ENCODE data around the gene PTPRG. TPM values are rescaled to one million over a fixed set of nuclear protein-coding genes. Genes with fewer than 3 reads are reported as not detected.

The PTPRG gene
- total and polyA plus RNA-seq, 10 of the 15 experiments (the other 5 are each of a cell fraction or from before 2014, with no cell fraction given), result 0.29 to 20.7 (median 1.4) TPM

DNA sequence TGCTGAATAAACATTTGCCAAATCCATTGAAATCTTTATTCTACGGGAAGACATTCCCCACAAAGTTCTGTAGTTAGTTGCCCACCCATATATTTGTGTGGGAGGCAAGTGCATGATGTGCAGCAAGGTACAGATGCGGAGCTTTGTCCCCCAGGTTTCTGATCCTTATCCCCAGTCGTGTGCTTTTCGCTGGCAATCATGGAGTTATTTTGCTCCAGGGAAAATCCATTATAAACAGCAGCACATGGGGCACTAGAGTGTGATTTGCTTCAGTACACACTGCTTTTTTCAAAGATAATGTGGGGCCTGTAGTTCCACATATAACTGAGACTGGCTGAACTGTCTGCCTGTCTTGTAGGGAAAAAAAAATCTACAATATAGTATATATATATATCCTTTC is 679.9 kb downstream of the PTPRG start:
- Histone ChIP-seq H3K4me1 (ENCODE audit: control insufficient read depth, insufficient read depth, low read length) (no peaks in the 10 kb centered on the region), H3K27ac (ENCODE audit: control insufficient read depth, insufficient read depth) (no peak overlapping the region), H3K4me2 (ENCODE audit: control insufficient read depth, insufficient read depth) (no peak overlapping the region), H3K36me3 (ENCODE audit: control insufficient read depth in 2 of 2, insufficient read depth in 2 of 2, low read length in 1 of 2) (no peaks in the 10 kb centered on the region), H4K20me1 (ENCODE audit: control insufficient read depth, insufficient read depth) (no peaks in the 10 kb centered on the region), H3K4me3 (no peak overlapping the region), H3K27me3 (replicated peaks in 1 of 2; ENCODE audit: control insufficient read depth in 2 of 2, insufficient read depth in 2 of 2, low read length in 1 of 2) (no peaks in the 10 kb centered on the region), H2AFZ (ENCODE audit: control insufficient read depth, low read depth, low read length) (no peak overlapping the region), H3K9me3 (replicated peaks; ENCODE audit: control insufficient read depth, insufficient read depth, low read length) (no peaks in the 10 kb centered on the region), H3K79me2 (ENCODE audit: control insufficient read depth, insufficient read depth, low read length) (no peaks in the 10 kb centered on the region), H3K9ac (ENCODE audit: control insufficient read depth, insufficient read depth, low read length) (no peak overlapping the region)
- TF ChIP-seq NFXL1 (IDR thresholded peaks at IDR 0.05; ENCODE audit: borderline replicate concordance) (no peak), ATF2 (IDR thresholded peaks at IDR 0.05; ENCODE audit: low read length) (no peak), STAT1 (conservative IDR thresholded peaks at IDR 0.05) (no peak), NR2F1 (conservative IDR thresholded peaks at IDR 0.05) (no peak)
- SMC1A ChIA-PET (ENCODE audit: uncharacterized antibody, unreplicated experiment), result interaction anchor here (0.6 to 3.7 kb wide), 4 partner anchors 10 to 16 kb away, joined by 3 to 12 read pairs (median 4); no protein-coding TSS in a partner anchor
- RAD21 ChIA-PET (ENCODE audit: unreplicated experiment), result interaction anchor here (1.2 kb wide), 1 partner anchor 40 kb away, joined by 3 read pairs; no protein-coding TSS in a partner anchor
- POLR2A ChIA-PET, result interaction anchor here (0.6 to 0.9 kb wide), 2 partner anchors 12 to 17 kb away, joined by 3 read pairs; no protein-coding TSS in a partner anchor
- intact Hi-C loops (cut with micrococcal nuclease; ENCODE audit: unreplicated experiment), result no loop called here
- BruUV-seq (replicated peaks), result no TSS peak
- WGBS (ENCODE audit: insufficient coverage, insufficient replicate concordance, low lambda C conversion rate, missing lambda C conversion rate), result 15% methylated on average over 4 of the region's 4 CpGs
- no peak for DNase-seq (ENCODE audit: low read depth, low spot score)
- CTCF ChIA-PET, result interaction anchor here (1.4 to 1.7 kb wide), 2 partner anchors 9 to 91 kb away, joined by 4 read pairs; no protein-coding TSS in a partner anchor
- FAIRE-seq, result no peak
- no peak for ATAC-seq
- in situ Hi-C loops (cut with MboI), result no loop called here

DNA sequence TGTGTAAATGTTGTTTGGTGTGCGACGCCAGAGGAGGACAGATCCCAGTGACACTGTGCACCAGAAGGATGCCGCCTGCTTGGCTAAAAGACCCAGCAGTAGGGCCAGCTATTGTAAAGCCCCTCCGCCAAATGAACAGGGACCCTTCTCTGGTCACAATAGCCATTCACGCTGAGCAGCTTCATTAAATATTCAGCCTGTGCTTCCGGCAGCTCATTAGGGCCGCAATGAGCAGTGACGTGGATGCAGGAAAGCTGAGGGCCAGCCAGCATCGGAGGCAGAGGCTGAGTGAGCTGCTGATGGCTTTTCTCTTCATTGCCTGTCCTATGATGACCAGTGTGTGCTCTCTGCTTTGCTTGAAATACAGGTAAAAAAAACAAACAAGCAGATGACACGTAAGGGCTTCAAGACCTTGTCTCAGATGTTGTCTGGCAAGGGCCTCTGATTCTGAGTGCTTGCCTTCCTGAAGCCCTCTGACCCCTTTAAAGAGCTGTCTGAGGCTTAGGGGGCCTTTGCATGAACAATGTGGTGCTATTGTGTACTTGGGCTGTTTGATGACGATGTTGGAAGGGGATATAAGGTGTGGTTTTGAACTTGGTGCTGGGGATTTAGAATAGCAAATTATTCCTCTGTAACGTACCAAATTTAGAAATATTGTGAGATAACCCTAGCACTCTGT is 681.6 kb downstream of the PTPRG start:
- POLR2A ChIA-PET, result interaction anchor here (0.8 kb wide), 1 partner anchor 19 kb away, joined by 3 read pairs; no protein-coding TSS in a partner anchor
- Histone ChIP-seq H3K4me3 (no peak overlapping the region), H3K27me3 (replicated peaks in 1 of 2; ENCODE audit: control insufficient read depth in 2 of 2, insufficient read depth in 2 of 2, low read length in 1 of 2) (no peaks in the 10 kb centered on the region; a peak in 1 of 4 replicates), H3K27ac (ENCODE audit: control insufficient read depth, insufficient read depth) (no peak overlapping the region), H3K36me3 (ENCODE audit: control insufficient read depth in 2 of 2, insufficient read depth in 2 of 2, low read length in 1 of 2) (no peaks in the 10 kb centered on the region), H4K20me1 (ENCODE audit: control insufficient read depth, insufficient read depth) (no peaks in the 10 kb centered on the region), H3K9ac (ENCODE audit: control insufficient read depth, insufficient read depth, low read length) (no peak overlapping the region), H3K4me1 (ENCODE audit: control insufficient read depth, insufficient read depth, low read length) (no peaks in the 10 kb centered on the region), H2AFZ (ENCODE audit: control insufficient read depth, low read depth, low read length) (no peak overlapping the region), H3K4me2 (ENCODE audit: control insufficient read depth, insufficient read depth) (no peak overlapping the region), H3K9me3 (replicated peaks; ENCODE audit: control insufficient read depth, insufficient read depth, low read length) (no peaks in the 10 kb centered on the region), H3K79me2 (ENCODE audit: control insufficient read depth, insufficient read depth, low read length) (no peaks in the 10 kb centered on the region)
- CTCF ChIA-PET, result interaction anchor here (1.2 to 1.3 kb wide), 2 partner anchors 14 to 18 kb away, joined by 3 read pairs; no protein-coding TSS in a partner anchor
- 48% methylated on average over 12 of the region's 12 CpGs for WGBS (ENCODE audit: insufficient coverage, insufficient replicate concordance, low lambda C conversion rate, missing lambda C conversion rate)
- BruUV-seq (replicated peaks), result no TSS peak
- in situ Hi-C loops (cut with MboI), result no loop called here
- RAD21 ChIA-PET (ENCODE audit: unreplicated experiment), result no interaction called here
- TF ChIP-seq SKIL (IDR thresholded peaks at IDR 0.05; ENCODE audit: low read depth, poor library complexity, severe bottlenecking) (no peak), RB1 (IDR thresholded peaks at IDR 0.05; ENCODE audit: borderline replicate concordance) (no peak)
- DNase-seq (ENCODE audit: low read depth, low spot score) (no peak), FAIRE-seq (no peak), ATAC-seq (no peak)
- SMC1A ChIA-PET (ENCODE audit: uncharacterized antibody, unreplicated experiment), result interaction anchor here (0.8 to 3.7 kb wide), 5 partner anchors 10 to 44 kb away, joined by 3 to 12 read pairs (median 4); no protein-coding TSS in a partner anchor
- intact Hi-C loops (cut with micrococcal nuclease; ENCODE audit: unreplicated experiment), result no loop called here
